AG20443 (cell line): ENCODE results near the gene MISP3.

ENCODE experiments used
- DNase-seq: peaks from one replicate; pipeline ENCODE4 v3.0.0; 2012; ENCODE audit warnings: low spot score, mixed read lengths

Gene MISP3

DNA sequence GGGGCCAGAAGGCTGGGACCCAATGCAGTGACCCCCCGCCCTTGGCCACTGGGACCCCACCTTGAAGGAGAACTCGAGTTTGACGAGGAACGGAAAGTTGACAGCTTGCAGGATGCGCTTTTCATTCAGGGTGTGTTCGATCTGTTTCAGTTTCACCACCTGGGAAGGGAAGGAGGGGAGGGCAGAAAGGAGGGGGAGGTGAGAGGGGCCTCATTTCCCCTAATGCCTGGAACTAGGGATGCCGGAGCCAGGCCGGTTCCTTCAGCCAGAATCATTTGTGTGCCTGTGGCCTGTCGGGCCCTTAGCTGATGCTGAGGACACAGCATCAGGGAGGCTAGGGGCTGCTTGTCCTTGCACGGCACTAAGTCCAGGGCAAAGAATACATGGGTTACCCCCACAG is 30.2 kb downstream of the MISP3 start:
- DNase-seq = no peak

DNA sequence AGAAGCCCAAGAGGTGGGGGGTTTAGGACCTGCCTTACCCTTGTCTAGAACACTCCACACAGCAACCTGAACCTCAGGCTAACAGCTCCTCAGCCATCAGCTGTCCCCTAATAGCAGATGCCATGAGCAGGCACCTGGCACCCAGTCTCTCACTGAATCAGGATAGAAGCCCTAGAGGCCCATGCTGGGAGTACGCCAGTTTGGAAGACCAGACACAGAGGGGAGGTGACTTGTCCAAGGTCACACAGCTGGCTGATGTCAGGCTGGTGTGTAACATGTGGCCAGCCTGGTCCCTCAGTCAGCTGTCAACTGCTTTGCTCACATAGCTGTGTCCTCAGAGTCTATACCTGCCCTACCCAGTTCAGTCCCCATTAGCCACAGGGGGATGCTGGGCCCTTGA is 30.7 kb downstream of the MISP3 start:
- no peak for DNase-seq

DNA sequence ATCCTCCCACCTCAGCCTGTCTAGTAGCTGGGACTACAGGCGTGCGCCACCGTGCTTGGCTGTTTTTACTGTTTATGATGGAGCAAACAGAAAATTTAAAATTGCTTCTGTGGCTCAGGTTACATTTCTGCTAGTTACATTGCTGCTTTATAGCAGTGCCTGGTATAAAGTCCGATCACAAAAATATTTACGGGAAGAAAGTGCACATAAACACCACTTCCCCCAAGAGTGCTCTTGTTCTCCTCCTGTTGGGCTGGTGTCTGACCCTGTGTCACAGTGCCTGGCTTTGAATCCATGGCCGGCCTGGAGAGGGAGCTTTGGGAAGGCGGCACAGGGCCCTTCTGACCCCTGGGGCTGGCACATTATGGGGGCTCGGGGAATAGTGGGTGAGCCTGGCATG is 33.1 kb downstream of the MISP3 start:
- DNase-seq = no peak

DNA sequence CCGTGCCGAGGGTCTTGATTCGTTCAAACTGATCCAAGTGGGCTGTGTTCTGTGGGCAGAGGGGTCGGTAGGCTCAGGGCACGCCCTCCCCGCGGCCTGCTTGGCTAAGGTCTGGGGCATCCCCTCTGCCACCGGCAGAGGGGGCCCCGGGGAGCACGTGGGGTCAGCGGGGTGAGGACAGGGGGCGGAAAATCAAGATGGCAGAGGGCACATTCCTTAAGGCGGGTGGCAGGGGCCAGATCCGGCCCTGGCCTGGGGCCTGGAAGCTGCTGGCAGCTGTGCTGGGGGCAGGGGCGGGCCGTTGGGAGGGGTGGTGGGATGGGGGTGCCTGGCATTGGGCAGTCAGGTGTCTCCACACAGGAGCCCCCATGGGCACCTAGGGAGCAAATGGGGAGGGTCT is 34.3 kb downstream of the MISP3 start:
- no peak for DNase-seq

DNA sequence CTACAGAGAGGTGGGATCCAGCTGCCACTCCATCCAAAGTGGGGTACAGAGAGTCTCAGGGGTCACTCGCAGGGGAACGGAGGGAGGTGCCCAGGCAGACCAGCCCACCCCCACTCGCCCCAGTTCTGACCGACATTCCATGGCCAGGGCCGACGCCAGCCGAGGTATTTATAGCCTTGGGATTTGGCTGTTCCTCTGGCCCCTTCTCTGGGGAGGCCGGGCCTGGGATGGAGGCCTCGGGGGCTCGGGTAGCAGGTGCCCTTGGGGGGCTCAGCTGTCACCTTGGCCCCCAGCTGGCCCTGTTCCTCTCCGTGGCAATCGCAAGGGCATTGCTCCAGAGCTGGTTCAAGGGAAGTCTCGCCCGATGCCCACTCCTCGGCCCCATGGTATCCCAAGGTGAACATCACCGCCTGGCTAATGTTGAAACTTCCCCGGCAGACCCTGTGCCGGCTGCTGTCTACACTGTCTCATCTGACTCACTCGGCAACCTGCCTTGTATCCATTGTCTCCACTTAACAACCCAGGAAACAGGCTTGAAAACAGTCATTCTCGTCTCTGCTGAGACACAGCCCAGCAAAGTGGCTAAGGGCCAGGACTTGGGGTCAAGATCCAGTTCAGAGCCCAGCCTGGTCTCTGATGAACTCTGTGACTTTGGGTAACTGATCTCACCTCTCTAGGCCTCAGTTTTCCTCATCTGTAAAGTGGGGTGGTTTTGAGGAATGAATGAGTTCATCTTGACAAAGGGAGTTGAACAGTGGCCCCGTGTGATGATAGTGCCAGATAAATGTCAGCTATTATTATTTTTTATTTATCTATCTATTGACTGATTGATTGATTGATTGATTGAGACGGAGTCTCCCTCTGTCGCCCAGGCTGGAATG is 35.2 kb downstream of the MISP3 start:
- no peak for DNase-seq

DNA sequence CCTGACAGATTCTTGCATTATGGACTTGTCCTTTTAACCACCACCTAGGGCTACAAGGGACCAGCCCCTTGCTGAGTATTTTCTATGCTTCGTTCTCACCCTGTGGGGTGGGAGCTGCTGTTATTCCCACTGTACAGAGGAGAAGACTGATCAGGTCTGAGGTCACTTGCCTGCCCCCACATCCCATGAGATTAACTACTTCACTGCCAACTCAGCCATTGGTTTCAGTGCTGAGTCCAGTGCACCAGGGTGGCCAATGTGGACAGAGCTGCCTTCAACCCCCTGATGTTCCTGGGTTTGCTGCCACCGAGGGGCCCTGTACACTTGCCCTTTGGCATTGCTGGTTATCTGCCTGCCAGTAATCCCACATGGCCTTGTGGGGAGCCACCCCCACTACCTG is 38.1 kb downstream of the MISP3 start:
- no peak for DNase-seq

DNA sequence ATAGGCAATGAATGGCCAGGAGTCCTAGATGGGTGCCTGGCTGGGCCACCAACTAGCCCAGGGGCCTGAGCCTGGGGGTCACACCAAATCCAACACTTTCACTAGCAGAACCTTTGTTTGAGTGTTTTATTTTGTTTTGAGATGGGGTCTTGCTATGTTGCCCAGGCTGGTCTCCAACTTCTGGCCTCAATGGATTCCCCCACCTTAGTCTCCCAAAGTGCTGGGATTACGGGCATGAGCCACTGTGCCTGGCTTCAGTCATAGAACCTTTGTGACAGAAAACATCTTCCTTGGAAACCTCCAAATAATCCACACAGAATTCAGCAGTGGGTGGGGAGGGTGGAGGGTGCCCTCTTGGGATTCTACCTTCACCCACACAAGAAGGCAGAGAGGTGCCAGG is 38.9 kb downstream of the MISP3 start:
- no peak for DNase-seq

DNA sequence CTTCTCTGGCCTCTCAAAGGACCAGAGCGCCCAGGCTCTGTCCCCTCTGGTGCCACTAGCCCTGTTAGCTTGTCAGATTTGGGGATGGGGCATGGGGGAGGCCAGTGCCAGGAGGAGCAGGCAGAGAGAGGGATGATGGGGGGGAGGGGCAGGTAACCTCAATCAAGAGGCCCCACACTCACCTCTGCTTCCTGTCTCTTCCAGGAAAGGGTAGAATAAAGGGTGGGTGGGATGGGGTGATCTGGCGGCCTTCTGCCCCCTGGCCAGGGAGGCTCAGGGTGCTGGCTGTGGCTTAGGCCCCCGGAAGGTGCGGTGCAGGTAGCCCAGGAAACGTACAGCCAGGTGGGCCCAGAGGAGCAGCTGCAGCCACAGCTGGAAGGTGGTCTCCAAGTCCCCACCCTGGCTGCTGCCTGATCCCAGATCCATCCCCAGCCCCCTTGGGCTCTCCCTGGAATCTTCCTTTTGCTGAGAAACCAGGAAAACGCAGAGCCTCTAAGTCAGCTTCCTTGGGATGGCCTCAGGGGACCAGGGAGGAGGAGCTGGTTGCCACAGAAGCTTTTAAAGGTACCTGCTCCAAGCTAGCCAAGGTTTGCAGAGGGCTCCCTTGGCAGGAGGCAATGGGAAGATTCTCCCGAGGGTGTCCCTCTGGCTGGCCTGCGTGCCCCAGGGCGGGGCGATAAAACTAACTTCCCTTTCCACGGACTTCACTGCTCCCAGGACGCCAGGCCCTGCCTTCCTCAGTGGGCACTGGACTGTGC is 39.6 kb downstream of the MISP3 start:
- DNase-seq = no peak

DNA sequence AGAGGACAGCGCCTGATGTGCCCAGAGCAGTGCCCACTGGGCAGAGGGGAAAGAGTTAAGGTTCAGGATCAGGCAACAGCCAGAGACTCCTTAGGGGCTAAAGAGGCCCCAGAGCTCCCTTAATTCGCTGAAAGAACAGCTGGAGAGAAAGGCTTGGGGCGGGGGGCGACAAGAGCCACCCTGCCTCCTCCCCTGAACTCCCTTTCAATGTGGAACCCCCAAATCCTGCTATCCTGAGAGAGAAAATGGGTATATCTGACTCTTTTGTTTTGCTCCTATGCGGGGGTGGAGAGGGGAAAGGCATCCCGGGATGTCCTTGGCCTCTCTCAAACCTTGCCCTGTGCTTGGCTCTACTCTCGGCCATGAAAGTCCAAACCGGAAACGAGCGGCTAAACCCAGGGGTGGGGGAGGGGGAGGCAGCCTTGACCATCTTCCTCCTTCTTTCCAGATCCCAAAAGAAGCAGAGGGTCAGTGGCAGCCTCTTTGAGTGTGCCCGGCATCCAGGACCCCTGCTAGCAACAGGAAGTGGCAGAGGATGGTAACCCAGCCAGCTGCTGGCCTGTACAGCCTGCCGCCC is 40.3 kb downstream of the MISP3 start:
- peak; percentile 61 for DNase-seq

DNA sequence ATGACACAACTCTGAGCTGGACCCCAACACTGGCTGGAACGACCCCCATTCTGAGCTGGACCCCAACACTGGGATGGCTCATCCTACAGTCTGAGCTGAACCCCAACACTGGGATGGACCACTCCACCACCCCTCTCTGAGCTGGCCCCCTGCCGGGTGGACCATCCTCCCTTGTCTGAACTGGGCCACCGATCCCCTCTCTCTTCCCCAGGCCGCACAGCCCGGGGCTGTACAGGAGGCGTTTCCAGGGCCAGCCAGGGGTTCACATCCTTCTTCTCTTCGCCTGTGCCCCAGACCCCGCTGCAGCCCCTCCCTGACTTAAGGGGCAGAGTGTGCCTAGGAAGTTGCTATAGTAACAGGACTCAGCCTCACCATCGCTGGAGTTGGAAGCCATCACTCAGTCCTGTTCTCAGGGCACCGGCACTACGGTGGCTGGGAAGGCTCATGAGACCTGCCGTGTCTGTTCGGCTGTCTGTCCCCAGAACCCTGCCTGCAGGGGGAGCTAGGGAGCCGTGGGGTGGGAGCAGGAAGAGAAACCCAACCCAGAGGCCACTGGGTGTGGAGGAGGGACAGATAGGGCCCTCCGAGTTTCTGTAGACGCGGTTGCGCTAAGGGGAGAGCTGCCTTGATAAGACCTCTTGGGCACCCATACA is 41.3 kb downstream of the MISP3 start:
- DNase-seq = no peak

DNA sequence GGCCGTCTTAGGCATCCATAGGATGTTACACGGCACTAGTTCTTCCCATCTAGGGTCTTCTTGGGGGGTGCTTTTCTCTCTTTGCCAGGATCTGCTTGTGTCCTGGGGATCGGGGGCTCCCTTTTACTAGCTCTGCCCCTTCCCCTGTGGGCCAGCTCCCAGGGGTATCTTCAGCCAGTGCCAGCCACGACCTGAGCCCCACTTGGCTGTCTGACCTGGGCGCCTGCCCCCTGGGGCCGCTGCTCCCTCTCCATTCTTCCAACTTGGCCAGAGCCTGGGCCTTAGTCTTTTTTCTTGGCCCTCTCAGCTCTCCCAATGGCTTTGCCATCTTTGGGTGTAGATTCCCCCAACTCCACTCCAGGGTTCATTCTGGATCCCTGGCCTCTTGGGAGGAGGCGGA is 41.9 kb downstream of the MISP3 start:
- no peak for DNase-seq

DNA sequence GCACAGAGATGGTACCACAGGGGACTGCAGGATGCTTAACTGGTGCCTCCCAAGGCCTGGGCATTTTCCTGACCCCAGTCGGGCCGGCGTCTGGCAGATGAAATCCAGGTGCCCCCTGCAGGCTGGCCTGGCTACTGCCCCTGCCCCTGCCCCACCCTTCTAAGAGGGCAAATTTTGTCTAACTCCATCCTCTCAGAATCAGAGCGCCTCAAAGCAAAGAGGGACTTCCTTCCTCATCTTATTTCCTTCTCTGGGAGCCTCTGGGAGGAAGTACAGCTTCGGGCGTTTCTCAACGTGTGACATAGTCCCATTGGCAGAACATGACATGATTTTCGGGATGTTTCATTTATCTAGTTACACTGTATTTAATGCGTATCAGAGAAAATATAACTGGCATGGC is 42.3 kb downstream of the MISP3 start:
- no peak for DNase-seq

DNA sequence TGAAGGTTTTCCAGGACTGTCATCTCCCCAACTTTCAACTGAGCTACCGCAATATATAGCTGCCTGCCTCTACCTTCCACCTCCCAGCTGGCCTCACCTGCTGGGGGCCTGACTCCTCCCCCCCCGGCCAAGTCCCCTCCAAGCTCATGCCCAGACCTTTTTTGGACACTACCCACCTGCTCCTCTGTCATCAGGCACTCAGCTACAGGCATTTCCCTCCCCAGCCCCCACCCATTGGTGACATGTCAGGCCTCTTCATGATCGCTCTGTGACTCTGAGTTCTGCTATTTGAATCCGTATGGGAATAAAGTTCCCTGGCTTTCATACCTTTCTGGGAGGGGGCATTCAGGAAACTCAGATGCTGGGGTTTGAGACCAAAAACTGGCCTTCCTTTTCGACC is 43.2 kb downstream of the MISP3 start:
- no peak for DNase-seq

DNA sequence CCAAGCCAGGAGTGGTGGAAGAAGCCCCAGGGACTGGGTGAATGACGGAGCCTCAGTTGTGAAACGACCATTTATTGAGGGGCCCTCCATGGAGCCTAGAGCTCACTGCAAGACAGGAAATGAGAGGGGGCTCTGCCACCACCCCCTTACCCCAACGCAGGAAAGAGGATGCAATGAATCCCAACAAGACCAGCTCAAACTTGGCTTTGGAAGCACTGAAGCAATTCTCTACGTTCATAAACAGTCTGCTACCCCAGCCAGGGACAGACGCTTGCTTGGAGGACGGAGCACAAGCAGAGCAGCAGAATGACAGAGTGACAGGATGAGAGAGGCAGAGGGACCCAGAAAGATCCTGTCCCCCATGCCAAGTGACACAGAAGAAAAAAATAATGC is 43.9 kb downstream of the MISP3 start:
- DNase-seq = no peak

DNA sequence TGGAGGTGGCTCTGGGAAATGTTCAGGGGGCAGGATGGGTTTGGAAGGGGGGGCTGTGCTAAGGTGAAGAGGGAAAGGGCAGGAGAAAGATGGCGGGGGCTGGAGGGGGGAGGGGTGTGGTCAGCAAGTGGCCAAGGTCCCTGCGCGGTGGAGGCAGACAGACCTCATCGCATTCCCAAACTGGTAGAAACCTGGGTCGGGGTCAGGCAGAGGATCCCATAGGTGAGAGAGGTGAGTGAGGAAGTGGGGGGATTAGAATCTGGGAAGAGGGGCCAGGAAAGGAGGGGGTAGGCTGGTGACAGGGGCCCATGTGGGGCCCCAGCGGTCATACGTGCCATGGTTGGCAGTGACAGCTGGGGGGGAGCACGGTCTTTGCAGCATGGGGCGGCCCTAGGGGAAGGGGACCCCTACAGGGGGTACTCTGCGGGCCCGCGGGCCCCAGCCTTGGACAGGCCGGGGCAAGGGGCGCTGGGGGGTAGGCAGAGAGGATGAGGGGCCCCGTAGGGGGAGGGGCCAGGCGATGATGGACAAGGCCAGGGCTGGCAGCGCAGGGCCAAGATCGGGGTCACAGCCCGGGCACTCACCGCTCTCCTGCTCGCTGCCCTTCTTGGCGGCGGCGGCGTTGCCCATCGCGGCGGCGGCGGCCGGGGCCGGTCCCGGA is 44.5 kb downstream of the MISP3 start:
- DNase-seq = no peak

DNA sequence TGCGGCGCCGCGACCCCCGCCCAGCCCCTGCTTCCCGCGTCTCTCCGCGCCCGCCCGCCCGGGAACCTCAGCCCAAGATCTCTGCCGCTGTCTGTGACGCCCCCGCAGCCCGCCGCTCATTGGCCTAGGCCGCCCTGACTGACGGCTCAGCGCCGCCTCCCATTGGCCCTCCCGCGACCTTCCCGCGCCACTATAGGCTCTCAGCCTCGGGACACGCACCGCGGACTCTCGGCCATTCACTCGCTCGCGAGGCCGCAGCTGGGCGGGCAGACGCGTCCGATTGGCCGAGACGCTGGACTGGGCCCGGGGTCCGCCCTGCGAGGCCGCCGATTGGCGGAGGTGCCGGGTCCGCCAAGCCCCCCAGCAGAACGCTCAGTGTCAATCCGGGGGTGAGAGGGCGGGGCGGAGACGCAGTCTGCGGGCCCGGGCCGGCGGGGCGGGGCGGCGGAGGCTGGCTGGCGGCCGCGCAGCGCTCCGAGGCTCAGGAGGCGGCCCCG is 45.1 kb downstream of the MISP3 start, which contains the start of gene PRKACA:
Gene PRKACA, minus strand, starts transcription at position 95 of the 497 bp plus-strand sequence. CDS start 215 bp downstream, outside the sequence.
- DNase-seq = peak; percentile 99

DNA sequence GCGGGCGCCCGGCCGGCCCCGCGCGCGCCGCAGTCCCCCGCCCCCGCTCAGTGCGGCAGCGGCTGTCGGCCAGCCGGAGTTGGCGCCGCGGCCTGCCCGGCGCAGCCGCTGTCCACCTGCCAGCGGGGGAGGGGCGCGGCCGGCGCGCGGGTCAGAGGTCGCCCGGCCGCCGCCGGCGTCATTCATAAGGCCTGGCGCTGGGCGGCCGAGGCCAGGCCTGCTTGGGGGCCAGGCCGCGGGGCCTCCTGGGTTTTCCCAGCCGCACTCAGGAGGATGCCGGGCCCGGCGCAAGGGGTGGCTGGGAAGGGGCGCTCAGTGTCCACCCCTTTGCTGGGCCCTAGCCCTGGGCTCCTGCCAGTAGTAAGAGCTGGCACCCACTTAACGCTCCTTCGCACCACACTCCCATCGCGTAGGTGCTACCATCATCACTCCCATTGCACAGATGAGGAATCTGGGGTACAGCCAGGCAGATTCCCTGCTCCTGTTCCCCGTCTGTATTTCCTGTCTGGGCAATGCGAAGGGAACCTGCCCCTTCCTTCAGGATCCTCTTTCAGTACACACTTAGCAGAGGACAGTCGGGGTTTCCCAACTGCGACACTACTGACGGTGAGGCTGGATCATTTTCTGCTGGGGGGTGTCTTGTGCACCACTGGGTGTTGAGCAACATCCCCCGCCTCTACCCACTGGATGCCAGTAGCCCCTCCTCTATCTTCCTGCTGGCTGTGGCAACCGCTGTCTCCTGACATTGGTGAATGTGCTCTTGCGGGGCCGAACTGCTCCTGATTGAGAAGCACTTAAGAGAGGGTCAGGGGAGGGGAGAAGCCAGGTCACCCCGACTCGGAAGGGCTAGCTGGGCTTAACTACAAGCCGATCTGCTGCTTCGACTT is 45.8 kb downstream of the MISP3 start:
- peak; percentile 84 for DNase-seq

DNA sequence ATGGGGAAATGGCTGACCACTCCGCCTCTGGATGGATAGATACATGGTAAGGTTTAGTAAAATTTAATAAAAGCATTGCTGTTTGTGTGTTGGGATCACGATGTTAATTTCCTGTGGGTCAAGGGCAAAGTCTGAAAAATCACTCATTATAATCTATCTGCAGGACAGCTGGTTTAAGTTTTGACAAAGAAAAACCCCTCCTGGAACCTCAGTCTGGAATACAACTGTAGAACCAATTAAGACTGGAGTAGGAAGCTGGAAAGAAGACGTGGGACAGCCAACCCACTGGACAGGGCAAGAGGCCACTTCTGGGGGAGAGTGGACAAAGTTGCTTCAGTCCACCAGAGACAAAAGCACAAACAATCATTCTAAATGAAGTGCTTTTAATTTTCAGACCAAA is 46.6 kb downstream of the MISP3 start:
- DNase-seq = no peak

DNA sequence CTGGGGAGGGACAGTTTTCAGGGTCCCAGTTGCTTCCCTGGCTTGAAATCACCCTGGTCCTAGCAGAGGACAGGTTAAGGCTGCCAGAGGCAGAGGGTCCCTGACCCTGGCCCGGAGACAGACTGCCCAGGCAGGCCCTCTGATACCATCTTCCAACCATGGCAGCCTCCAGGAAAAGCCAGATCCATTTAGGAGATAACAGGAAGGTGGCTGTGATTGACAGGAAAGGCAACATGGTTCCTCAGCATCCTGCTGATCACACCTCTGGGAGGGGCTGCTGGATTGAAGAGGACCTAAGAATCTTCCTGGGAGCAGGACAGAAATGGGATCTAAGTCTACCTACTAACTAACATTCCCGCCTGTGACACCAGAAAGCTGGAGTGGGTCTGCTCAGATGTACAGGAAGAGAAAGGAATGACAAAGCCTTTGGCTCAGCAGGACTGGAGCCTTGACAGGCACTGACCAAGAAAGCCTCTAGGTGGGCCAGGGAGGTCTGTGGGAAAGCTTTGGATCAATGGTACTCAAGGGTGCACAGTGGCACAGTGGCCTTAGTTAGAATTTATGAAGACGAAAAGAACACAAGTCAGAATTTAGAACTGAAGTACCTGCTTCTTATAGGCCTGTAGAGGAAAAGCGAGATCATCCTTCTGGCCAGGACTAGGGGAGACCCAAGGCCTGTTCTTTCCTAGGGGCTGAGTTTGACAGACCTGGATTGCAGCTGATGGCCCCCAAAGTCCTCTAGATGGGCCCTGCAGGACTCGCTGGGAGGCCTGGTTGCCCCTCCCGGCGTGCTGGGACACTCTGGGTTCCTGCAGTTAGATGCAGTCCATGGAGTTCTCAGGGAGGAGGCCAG is 47.3 kb downstream of the MISP3 start:
- DNase-seq = no peak

DNA sequence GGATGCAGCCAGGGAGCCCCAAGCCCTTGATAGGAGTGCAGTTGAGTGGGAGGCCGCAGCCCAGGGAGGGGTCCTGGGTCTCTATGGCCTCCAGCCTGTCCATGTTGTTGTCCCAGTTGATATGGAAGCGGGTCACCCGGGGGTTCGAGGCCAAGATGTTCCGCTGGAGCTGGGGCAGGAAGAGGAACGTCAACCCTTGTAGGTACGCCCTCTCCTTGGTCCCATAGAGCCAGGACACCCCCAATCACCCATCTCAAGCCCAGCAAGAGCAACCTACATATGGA is 47.9 kb downstream of the MISP3 start:
- no peak for DNase-seq
